CD4-positive, alpha-beta T cell treated with Interleukin-6 at 100 ng/mL for 8 hours (primary cell): ENCODE measurements around the gene TAOK3.
"Not testable (repeated sequence)": the region's sequence is repeated elsewhere in the genome, so short reads cannot be mapped to it uniquely, and the experiment has no call there.

ENCODE experiments used
- DNase-seq: peaks from one replicate; pipeline ENCODE4 v3.0.0-alpha.2; 2020; ENCODE audit warnings: mixed read lengths, low spot score

The TAOK3 gene

DNA sequence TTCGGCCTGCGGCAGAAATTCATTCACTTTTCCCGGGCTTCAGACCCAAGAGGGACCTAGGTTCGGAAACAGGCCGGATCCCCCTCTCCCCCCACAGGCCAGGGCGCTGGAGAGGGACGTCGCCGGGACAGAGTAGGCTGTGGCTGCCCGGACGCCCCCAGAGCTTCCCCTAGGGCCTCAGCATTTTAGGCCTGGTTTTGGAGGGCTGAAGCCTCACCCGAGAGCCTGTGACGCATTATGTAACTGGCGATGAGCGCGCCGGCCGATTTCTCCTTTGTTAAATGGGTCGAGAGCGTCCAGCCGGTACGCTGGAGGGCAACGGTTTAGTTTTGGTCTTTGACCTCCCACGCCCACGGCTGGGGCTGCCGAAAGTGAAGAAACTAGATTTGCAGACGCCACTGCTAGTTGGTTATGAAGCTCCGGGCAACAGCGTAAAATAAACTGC lies 236.1 kb downstream of the TAOK3 start:
- peak; percentile 13 for DNase-seq

DNA sequence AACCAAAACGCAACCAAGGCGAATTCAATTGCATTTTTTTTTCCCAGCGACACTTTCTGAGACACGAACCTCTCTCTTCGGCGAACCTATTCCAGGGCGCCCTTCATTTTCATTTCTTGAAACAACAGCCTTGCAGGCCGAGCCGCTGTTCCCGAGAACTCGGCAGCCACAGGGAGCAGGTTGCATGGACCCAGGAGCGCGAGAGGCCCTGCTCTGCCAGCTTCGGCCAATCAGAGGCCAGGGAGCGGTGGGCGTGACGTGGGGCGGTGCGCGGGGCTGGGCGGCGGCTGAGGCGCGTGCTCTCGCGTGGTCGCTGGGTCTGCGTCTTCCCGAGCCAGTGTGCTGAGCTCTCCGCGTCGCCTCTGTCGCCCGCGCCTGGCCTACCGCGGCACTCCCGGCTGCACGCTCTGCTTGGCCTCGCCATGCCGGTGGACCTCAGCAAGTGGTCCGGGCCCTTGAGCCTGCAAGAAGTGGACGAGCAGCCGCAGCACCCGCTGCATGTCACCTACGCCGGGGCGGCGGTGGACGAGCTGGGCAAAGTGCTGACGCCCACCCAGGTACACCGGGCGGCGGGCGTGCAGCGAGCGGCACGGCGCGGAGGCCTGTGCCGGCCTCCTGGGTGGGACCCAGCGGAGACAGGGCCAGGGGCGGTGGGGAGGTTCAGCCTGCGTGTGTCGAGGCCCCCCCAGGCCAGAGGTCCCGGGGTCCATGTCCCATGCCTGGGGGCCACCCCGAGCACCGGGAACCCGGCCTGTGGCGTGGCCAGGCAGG lies 236.7 kb downstream of the TAOK3 start, which contains the start of gene PEBP1:
PEBP1 (plus strand) TSS at position 337 of the 771 bp plus-strand sequence; CDS start at position 423, 86 bp downstream.
- peak; percentile 90 for DNase-seq

DNA sequence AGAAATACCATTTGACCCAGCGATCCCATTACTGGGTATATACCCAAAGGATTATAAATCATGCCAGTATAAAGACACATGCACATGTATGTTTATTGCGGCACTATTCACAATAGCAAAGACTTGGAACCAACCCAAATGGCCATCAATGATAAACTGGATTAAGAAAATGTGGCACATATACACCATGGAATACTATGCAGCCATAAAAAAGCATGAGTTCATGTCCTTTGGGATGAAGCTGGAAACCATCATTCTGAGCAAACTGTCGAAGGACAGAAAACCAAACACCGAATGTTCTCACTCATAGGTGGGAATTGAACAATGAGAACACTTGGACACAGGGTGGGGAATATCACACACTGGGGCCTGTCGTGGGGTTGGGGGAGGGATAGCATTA lies 243.3 kb downstream of the TAOK3 start:
- DNase-seq: not testable (repeated sequence)

DNA sequence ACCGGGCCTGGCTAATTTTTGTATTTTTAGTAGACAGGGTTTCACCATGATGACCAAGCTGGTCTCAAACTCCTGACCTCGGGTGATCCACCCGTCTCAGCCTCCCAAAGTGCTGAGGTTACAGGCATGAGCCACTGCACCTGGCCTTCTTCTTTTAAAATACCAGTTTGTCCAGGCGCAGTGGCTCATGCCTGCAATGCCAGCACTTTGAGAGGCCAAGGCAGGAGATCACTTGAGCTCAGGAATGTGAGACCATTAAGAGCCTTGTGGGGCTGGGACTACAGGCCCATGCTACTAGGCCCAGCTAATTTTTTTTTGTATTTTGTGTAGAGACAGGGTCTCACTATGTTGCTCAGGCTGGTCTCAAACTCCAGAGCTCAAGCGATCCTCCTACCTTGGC lies 244.8 kb downstream of the TAOK3 start:
- DNase-seq: no peak

DNA sequence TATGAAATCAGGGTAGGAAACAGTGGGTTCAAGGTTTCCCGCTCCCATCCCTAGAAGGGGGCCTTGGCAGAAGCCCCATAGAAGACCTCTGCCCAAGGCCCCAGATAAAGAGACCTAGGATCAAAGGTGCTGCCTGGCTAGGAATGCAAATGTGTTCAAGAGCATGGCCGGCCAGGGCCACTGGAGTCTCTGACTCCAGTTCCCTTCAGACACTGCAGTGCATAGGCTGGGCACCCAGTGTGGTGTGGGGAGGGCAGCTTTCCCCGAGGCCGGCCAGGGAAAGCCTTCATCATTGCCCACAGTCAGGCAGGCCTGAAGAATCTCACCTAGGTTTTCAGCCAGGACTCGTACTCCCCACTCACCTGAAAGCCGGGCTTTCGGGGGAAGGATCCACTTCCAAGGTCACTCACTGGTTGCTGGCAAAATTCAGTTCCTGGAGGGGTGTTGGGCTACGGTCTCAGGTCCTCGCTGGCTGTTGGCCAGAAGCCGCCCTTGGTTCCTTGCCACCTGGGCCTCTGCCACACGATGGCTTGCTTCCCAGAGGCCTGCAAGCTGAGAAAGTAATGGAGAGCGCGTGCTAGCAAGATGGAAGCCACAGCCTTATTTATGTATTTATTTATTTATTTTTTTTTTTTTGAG lies 246.5 kb downstream of the TAOK3 start:
- DNase-seq: no peak

DNA sequence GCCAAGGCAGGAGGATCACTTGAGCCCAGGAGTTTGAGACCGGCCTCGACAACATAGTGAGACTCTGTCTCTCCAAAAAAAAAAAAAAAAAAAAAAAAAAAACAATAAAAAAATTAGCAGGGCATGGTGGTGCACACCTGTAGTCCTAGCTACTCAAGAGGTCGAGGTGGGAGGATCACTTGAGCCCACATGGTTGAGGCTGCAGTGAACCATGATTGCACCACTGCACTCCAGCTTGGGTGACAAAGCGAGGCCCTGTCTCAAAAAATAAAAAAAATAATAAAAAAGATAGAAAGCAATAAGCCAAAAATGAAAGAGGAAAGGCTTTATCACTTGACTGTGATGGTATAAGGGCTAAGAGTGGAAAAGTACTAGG lies 247.0 kb downstream of the TAOK3 start:
- no peak for DNase-seq

DNA sequence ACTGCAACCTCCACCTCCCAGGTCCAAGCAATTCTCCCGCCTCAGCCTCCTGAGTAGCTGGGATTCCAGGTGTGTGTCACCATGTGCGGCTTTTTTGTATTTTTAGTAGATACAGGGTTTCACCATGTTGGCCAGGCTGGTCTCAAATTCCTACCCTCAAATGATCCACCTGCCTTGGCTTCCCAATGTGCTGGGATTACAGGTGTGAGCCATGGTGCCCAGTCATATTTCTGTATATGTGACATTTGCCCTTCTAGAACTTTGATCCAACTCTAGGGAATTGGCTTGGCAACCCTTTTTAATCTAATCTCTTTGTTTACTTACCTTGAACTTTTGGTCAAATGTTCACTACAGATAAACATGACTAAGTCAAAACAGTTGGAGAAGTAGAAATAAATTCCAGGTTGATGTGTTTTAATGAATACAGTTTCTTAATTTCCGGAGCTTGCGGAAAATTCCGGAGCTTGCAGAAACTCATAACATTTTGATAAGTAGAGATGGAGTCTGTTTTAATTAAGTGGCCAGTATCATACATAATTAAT lies 248.3 kb downstream of the TAOK3 start:
- DNase-seq: no peak

DNA sequence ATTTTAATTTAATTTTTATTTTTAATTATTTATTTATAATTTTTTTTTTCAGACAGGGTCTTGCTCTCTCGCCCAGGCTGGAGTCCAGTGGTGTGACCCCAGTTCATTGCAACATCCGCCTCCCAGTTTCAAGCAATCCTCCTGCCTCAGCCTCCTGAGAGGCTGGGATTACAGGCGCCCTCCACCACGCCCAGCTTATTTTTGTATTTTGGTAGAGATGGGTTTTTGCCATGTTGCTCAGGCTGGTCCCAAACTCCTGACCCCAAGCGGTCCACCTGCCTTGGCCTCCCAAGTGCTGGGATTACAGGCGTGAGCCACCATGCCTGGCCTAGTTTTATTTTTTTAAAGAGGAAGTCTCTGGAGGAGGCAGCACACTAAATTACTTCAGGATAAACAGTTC lies 250.4 kb downstream of the TAOK3 start:
- no peak for DNase-seq

DNA sequence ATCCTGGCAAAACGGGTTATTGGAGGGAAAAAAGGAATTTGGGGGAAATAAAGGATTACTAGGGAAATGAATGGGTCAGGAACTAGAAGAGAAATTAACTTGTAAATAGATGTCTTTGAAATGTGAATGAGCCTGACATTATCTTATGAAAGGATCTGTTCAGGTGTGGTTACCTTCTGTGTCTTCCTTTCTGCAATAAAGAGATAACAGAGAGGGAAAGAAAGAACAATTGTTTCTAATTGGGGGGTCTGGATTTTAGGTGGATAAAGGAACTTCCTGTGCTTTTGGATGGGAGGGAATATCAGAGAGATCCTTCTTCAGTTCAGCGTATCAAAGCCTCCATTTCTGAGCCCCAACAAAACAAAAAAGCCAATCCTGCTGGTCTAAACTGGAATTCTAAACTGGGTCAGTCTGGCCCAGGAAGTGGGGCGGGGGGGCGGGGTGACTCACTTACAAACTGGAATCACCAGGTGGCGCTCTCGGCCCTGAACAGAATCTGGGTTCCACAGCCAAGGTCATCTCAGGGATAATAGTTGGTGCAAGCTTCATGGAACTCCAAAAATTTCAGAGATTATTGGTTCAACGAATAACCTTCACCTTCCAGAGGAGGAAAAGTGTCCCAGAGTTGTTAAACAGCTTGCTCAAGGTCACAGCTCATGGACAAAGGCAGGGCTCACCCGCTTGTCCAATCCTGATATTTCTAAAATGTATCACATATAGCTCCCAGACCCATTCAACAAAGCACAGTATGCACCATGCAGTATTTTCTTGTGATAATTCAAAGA lies 251.9 kb downstream of the TAOK3 start:
- peak; percentile 69 for DNase-seq

DNA sequence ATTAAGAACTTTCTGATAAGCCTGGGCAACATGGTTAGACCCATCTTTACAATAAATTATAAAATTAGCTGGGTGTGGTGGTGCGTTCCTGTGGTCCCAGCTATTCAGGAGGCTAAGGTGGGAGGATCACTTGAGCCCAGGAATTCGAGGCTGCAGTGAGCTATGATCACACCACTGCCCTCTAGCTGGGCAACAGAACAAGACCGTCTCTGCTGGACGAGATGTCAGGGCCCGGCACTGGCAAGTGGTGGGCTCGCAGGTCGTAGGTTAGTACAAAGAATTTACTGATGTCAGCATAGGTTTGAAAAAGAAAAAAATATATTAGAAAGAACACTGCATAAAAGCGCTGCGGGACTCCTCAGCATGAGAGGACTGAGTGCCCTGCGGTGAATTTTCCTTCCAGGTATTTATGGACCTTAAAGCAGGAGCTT lies 253.2 kb downstream of the TAOK3 start:
- DNase-seq: no peak

DNA sequence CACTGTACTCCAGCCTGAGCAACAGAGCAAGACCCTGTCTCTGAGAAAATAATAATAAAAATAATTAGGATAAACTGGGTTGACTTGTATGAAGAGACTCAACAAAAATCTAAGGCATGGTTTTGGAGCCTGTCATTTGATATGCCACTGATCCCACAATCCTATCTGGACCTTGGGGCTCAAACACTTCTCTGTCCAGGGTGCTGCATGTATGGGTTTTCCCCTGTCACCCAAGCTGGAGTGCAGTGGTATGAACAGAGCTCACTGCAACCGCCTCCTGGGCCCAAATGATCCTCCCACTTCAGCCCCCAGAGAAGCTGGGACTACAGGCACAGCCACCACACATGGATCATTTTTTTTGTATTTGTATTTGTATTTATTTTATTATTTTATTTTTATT lies 263.6 kb downstream of the TAOK3 start:
- no peak for DNase-seq

DNA sequence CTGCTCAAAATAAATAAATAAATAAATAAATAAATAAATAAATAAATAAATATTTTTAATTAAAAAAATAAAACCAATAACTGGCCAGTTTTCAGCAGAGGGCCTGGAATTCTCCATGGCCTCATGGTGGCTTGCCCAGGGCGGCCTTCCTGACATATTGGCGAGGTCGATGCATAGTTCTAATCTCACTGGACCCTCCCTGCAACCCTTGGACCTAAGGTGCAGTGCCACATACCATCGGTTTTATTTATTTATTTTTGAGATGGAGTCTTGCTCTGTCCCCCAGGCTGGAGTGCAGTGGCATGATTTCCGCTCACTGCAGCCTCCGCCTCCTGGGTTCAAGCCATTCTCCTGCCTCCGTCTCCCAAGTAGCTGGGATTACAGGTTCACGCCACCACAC lies 265.0 kb downstream of the TAOK3 start:
- no peak for DNase-seq

DNA sequence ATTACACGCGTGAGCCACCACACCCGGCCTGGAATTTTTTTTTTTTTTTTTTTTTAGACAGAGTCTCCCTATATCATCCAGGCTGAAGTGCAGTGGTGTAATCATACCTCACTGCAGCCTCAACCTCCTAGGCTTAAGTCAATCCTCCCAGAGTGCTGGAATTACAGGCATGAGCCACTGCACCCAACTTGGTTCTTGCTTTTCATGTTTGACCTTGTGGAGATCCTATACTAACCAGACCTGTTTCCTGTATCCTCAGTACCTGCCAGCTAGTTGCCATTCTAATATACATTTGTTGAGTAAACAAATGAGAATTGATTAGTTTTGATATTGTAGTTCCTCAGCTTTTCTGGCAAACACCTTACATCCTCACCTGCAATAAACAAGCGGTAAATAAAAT lies 265.7 kb downstream of the TAOK3 start:
- no peak for DNase-seq

DNA sequence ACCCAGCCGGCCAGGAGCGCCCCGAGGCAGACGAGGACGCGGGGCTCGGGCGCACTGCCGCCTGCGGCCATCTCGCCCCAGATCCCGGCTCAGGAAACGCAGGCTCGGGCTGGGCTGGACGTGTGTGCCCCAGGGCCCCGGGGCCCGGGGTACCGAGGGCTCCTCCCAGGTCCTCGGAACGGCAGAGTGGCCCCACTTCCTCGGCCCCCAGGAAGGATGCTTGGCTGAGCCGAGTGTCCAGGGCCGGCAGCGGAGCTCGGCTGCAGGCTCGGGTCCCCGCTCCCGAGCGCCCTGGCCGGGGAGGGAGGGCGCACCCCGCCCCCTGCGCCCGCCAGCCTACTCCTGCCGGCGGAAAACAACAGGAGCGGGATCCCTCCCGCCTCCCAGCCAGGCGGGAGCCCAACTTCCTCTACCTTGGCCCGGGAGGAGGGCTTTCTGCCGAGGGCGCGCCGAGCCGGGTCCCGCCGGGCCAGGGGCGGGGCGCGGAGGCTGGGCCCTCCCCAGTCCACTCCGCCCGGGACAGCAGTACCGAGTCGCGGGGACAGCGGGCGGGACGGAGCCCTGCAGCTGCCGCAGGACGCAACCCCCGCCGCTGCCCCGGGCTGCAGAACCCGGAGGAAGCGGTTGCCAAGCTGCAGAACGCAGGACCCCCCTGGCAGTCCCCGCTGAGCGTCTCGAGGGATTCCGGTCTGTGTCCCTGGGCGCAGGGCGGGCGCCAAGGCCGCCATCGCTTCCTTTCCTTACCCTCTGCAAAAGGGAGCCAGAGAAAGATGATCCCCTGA lies 268.9 kb downstream of the TAOK3 start, which contains the start of gene VSIG10:
VSIG10 (minus strand) TSS at position 411 of the 782 bp plus-strand sequence; CDS start at position 71, 340 bp downstream.
- no peak for DNase-seq

DNA sequence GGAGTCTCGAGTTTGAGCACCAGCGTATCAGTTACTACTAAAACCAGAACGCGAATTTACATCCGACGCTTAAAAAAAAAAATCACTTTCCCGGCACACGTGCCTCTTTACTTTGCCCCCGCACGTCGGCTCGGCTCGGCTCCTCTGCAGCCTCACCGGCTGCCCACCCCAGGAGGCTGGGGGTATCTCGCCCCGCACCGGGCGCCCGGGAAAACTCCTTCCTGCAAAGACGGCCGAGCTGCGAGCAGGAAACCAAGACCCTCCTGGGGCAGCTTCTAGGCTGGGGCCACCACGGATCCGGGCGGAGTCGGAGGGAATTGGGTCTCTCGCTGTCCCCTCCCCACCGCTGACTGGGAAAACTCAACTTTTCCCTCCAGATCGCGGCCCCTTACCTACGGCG lies 269.5 kb downstream of the TAOK3 start:
- no peak for DNase-seq

DNA sequence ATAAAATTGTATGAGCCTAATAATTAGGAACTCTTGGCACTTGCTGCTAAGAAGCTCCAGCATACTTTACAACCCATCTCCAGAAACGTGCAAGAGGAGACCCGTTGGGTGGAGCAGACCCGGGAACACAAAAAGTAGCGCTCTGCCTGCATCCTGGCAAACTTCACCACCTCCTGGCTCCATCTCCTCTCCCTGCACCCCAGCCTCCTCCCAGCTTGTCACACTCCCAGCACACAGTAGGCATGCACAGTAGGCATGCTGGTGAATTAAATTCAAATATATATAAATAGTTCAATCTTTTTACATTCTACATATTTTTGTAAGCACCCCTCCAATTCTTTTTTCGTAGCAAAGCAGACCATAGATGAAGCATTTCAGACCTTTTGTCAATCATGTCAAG lies 270.1 kb downstream of the TAOK3 start:
- DNase-seq: no peak

DNA sequence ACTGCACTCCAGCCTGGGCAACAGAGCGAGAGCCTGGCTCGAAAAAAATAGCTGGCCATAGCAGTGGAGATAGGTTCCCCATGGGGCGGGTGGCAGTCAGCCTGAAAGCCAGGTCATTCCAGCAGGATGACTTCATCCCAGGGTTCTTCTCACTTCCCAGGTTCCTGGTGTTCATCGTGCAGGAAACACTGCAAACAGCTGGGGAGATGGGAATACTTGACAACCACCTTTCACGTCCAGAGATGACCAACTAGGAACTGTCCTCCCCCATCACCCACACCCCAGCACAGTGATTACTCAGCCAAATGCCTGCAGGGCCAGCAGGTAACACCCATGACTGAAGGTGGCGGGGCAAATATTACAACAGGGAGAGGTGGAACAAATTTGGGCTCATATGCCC lies 270.6 kb downstream of the TAOK3 start:
- DNase-seq: no peak

DNA sequence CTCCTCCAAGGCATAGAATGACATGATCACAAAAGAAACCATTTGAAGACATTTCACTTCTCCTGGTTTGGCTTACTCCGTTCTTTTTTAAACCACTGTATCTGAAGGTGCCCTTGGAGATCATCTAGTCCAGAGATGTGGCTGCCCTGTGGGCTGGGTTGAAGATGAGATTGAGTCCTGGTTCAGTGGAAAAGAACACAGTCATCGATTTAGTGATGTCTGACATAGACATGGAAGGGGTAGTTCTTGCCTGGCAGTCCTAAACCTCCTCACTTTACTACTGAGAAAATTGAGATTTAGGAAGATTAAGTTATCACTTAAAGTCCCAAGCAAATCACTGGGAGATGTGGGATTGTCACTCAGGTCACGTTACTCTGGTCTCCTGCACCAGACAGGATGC lies 271.7 kb downstream of the TAOK3 start:
- no peak for DNase-seq
